ENCODE data around the gene STXBP5.

STXBP5 gene

GRCh38 chr6:147219463-147219862 lies 15.2 kb downstream of the STXBP5 start:
- H3K4me3 ChIP-seq = no peak overlapping the region
- H3K36me3 ChIP-seq = no peaks in the 10 kb centered on the region
- no peak for DNase-seq
- no peaks in the 10 kb centered on the region for H3K27me3 ChIP-seq
- H3K27ac ChIP-seq = no peak overlapping the region
- intact Hi-C loops (cut with DNase I; ENCODE audit: low total_unique reads) = no loop called here
- H3K9me3 ChIP-seq = no peaks in the 10 kb centered on the region
- H3K4me1 ChIP-seq = peaks cover 0 to 54% (median 13%) of the 10 kb centered on the region in 4 donors
- no peak for TF ChIP-seq CTCF (IDR thresholded peaks at IDR 0.05)

- Histone ChIP-seq H3K36me3 (no peaks in the 10 kb centered on the region), H3K4me3 (no peak overlapping the region), H3K4me1 (peaks cover 0 to 45% (median 11%) of the 10 kb centered on the region in 4 donors), H3K9me3 (no peaks in the 10 kb centered on the region), H3K27ac (no peak overlapping the region), H3K27me3 (no peaks in the 10 kb centered on the region)
- no peak for DNase-seq
- no peak for TF ChIP-seq CTCF (IDR thresholded peaks at IDR 0.05)
- intact Hi-C loops (cut with DNase I; ENCODE audit: low total_unique reads) = no loop called here
These were observed 16.1 kb downstream of the STXBP5 start for GRCh38 chr6:147220345-147220744.

GRCh38 chr6:147221739-147222138 lies 17.5 kb downstream of the STXBP5 start:
- Histone ChIP-seq H3K4me3 (no peak overlapping the region), H3K36me3 (no peaks in the 10 kb centered on the region), H3K27ac (no peak overlapping the region), H3K9me3 (no peaks in the 10 kb centered on the region), H3K4me1 (peaks cover 0 to 45% (median 11%) of the 10 kb centered on the region in 4 donors), H3K27me3 (no peaks in the 10 kb centered on the region)
- DNase-seq = no peak
- intact Hi-C loops (cut with DNase I; ENCODE audit: low total_unique reads) = no loop called here
- no peak for TF ChIP-seq CTCF (IDR thresholded peaks at IDR 0.05)

- H3K27me3 ChIP-seq = no peaks in the 10 kb centered on the region
- no peak for DNase-seq
- no peaks in the 10 kb centered on the region for H3K36me3 ChIP-seq
- peak overlapping the region in 1 of 2 donors; percentile 5 for H3K27ac ChIP-seq
- no peak overlapping the region for H3K4me3 ChIP-seq
- peaks cover 0 to 45% (median 11%) of the 10 kb centered on the region in 4 donors for H3K4me1 ChIP-seq
- intact Hi-C loops (cut with DNase I; ENCODE audit: low total_unique reads) = no loop called here
- TF ChIP-seq CTCF (IDR thresholded peaks at IDR 0.05) = peak; percentile 32 to 33
- no peaks in the 10 kb centered on the region for H3K9me3 ChIP-seq
These were observed 18.1 kb downstream of the STXBP5 start for GRCh38 chr6:147222160-147222838.

GRCh38 chr6:147223736-147224135 lies 19.5 kb downstream of the STXBP5 start:
- no peak for DNase-seq
- H3K27ac ChIP-seq = no peak overlapping the region
- H3K27me3 ChIP-seq = no peaks in the 10 kb centered on the region
- H3K36me3 ChIP-seq = no peaks in the 10 kb centered on the region
- H3K4me3 ChIP-seq = no peak overlapping the region
- no peaks in the 10 kb centered on the region for H3K9me3 ChIP-seq
- TF ChIP-seq CTCF (IDR thresholded peaks at IDR 0.05) = no peak
- H3K4me1 ChIP-seq = peaks cover 0 to 31% (median 8%) of the 10 kb centered on the region in 4 donors
- intact Hi-C loops (cut with DNase I; ENCODE audit: low total_unique reads) = no loop called here
